Gastroesophageal sphincter (tissue), 3 donors: ENCODE measurements around the gene TMEM11.

Source experiments
- CTCF ChIP-seq, 4 experiments: fragments of 200-600 bp in 2 of 4; fragments of 450-650 bp in 2 of 4; sonication (generic) in 1 of 4; IDR thresholded peaks; one replicate each; pipeline ENCODE4 v1.5.1; 2017 to 2019; ENCODE audit warnings: antibody characterized with exemption in 4 of 4, mild to moderate bottlenecking in 2 of 4, moderate library complexity in 2 of 4
- EP300 ChIP-seq: sonication (generic); formaldehyde crosslinking; IDR thresholded peaks from one replicate; pipeline ENCODE4 v1.6.1; 2017; ENCODE audit warnings: antibody characterized with exemption, mild to moderate bottlenecking
- POLR2AphosphoS5 ChIP-seq: sonication (generic); formaldehyde crosslinking; IDR thresholded peaks from one replicate; pipeline ENCODE4 v1.6.1; 2017; ENCODE audit warnings: antibody characterized with exemption

DNA sequence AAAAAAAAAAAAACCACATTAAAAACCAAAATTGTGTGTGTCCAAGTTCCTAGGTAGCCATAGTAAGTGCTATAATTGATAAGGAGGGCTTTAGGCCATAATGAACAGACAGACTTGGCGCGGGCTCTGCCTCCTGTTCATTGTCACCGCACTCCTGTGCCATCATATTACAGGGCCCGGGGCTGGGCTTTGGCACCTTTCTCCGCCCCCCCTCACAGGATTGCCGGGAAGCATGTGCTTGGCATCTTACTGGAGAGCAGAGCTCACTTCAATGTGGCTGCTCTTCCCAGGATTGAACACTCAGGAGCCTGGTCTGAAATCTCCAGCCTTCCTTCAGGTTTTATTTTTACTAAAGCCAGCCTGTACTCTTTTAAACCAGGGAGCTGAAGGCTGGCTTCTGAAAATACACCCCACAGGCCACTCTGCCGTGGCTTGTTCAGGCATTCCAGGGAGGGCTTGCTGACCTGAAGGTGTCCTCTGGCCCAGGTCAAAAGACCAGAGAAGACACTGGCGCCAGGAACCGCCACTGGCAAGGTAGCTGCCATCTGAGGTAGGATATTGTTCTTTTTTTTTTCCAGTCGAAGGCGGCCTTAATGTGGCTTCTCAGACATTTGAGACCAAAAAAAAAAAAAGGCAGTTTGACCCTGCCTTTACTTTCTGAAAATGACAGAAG, 47.9 kb downstream of the TMEM11 start:
- TF ChIP-seq CTCF (IDR thresholded peaks at IDR 0.05): no peak
- TF ChIP-seq EP300: no peak
- TF ChIP-seq POLR2AphosphoS5: peak; percentile 76
